ENCODE measurements around the gene MRPS30.
A peak's percentile ranks its signal among the peaks of the same experiment; 100 is the strongest.

MRPS30 gene

GRCh38 chr5:44860267-44860666 is 51.5 kb downstream of the MRPS30 start:
- H3K4me3 ChIP-seq (ENCODE audit: control insufficient read depth, low read depth, low read length) = no peak overlapping the region
- no peak for DNase-seq (ENCODE audit: low read depth)
- no peak for TF ChIP-seq CTCF (conservative IDR thresholded peaks at IDR 0.05; ENCODE audit: control insufficient read depth, insufficient read depth, low read depth, low read length)

- no peak overlapping the region for H3K4me3 ChIP-seq (ENCODE audit: control insufficient read depth, low read depth, low read length)
- peak; percentile 30 for TF ChIP-seq CTCF (conservative IDR thresholded peaks at IDR 0.05; ENCODE audit: control insufficient read depth, insufficient read depth, low read depth, low read length)
- DNase-seq (ENCODE audit: low read depth) = peak; percentile 21
Observed at GRCh38 chr5:44862808-44863207, 54.1 kb downstream of the MRPS30 start.
